ENCODE data around the gene NUP62. TPM values are rescaled to one million over a fixed set of nuclear protein-coding genes. Genes with fewer than 3 reads are reported as not detected.

Gene NUP62
- total and polyA plus RNA-seq, 2 of the 8 experiments (the other 6 are each of a cell fraction or from before 2014, with no cell fraction given) = 50.0 to 107 TPM

DNA sequence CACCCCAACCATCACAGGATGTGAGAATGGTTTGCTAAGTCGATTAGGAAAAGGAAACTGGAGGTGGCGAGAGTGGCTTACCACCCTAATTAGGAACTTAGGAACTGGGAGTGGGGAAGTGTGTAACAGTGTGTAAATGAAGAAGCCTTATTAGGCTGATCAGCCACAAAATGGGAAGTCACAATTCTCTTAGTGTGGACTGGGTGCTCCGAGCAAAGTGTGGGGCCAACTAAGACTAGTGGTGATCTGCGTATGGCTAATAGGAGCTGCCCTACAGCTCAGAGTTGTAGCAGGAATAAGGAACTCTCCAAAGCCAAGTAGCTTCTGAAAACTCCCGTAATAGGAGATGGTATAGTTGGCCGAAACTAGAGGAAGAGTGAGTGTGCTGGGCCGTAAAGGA is 24.1 kb upstream of the NUP62 start:
- FAIRE-seq = no peak
- CTCF ChIA-PET (ENCODE audit: partially characterized antibody) = interaction anchor here (0.5 to 7.3 kb wide), 8 partner anchors 14 to 82 kb away, joined by 3 to 69 read pairs (median 5); no protein-coding TSS in a partner anchor
- TF ChIP-seq RXRA (IDR thresholded peaks at IDR 0.05; ENCODE audit: insufficient read depth, low read depth, low read length) = no peak
- TF ChIP-seq TEAD4 (IDR thresholded peaks at IDR 0.05; ENCODE audit: low read depth, low read length) = no peak
- TF ChIP-seq ASH2L (IDR thresholded peaks at IDR 0.05; ENCODE audit: low read length) = no peak
- TF ChIP-seq RFX5 (IDR thresholded peaks at IDR 0.05; ENCODE audit: borderline replicate concordance, low read depth, low read length) = no peak
- TF ChIP-seq RNF2 (IDR thresholded peaks at IDR 0.05; ENCODE audit: borderline replicate concordance, low read depth, low read length, missing control alignments, poor library complexity, severe bottlenecking) = no peak
- TF ChIP-seq JUN (IDR thresholded peaks at IDR 0.05; ENCODE audit: low read depth, low read length) = no peak
- no peak for TF ChIP-seq CTCF (IDR thresholded peaks at IDR 0.05; ENCODE audit: control extremely low read depth in 1 of 3, insufficient read depth in 1 of 3, low read depth in 1 of 3, low read length in 3 of 3)
- no peak for TF ChIP-seq RBBP5 (IDR thresholded peaks at IDR 0.05; ENCODE audit: borderline replicate concordance, low read depth, low read length)
- TF ChIP-seq SP4 (IDR thresholded peaks at IDR 0.05; ENCODE audit: low read length) = no peak
- no peak for TF ChIP-seq SIRT6 (IDR thresholded peaks at IDR 0.05; ENCODE audit: low read length)
- TF ChIP-seq HDAC2 (IDR thresholded peaks at IDR 0.05; ENCODE audit: borderline replicate concordance in 1 of 2, low read depth in 2 of 2, low read length in 2 of 2) = no peak

More for the DNA sequence above, 24.1 kb upstream of the NUP62 start:
- Histone ChIP-seq H3K56ac (replicated peaks; ENCODE audit: insufficient read length, low read depth, low read length) (no peak overlapping the region), H3K79me2 (ENCODE audit: control insufficient read depth in 1 of 2, insufficient read depth in 2 of 2, low read length in 2 of 2) (no peaks in the 10 kb centered on the region), H4K8ac (ENCODE audit: extremely low read depth, insufficient read depth, low read length) (no peak overlapping the region), H3K27me3 (replicated peaks in 1 of 4; ENCODE audit: control insufficient read depth in 3 of 4, extremely low read depth in 1 of 4, insufficient read depth in 3 of 4, low read length in 3 of 4) (no peaks in the 10 kb centered on the region), H4K5ac (ENCODE audit: insufficient read length, low read depth, low read length) (no peak overlapping the region), H3K23me2 (ENCODE audit: low read depth, low read length) (no peaks in the 10 kb centered on the region), H4K91ac (replicated peaks; ENCODE audit: insufficient read length, low read length) (no peak overlapping the region), H3K4ac (replicated peaks; ENCODE audit: insufficient read length, low read depth, low read length) (no peak overlapping the region), H2BK12ac (ENCODE audit: low read depth, low read length) (no peak overlapping the region), H3K36me3 (ENCODE audit: control insufficient read depth in 2 of 4, insufficient read depth in 4 of 4, low read length in 3 of 4) (no peaks in the 10 kb centered on the region), H2BK120ac (replicated peaks; ENCODE audit: low read depth, low read length) (no peak overlapping the region), H2AK5ac (ENCODE audit: low read depth, low read length) (no peak overlapping the region), H2AFZ (ENCODE audit: low read length) (no peak overlapping the region), H2BK15ac (ENCODE audit: low read length) (no peak overlapping the region), H2BK5ac (ENCODE audit: low read depth, low read length) (no peak overlapping the region; the same call in 1 of the 2 replicates), H3K79me1 (ENCODE audit: low read depth, low read length) (no peaks in the 10 kb centered on the region), H3K27ac (ENCODE audit: low read depth, low read length) (no peak overlapping the region), H3K14ac (ENCODE audit: insufficient read length) (no peak overlapping the region), H4K20me1 (replicated peaks in 1 of 2; ENCODE audit: control insufficient read depth in 1 of 2, insufficient read depth in 2 of 2, low read length in 2 of 2) (peaks cover 0 to 1% of the 10 kb centered on the region in 2 experiments), H3K4me1 (replicated peaks in 1 of 4; ENCODE audit: control insufficient read depth in 3 of 4, insufficient read depth in 4 of 4, low read length in 3 of 4) (peaks cover 0 to 17% (median 8%) of the 10 kb centered on the region in 4 experiments; a peak in 6 of 7 replicates), H3K4me3 (ENCODE audit: extremely low read depth in 1 of 4, insufficient read depth in 2 of 4, low read depth in 3 of 4, low read length in 4 of 4) (no peak overlapping the region), H3K9ac (replicated peaks in 1 of 4; ENCODE audit: extremely low read depth in 1 of 4, low read depth in 3 of 4, low read length in 3 of 4) (no peak overlapping the region), H2BK20ac (ENCODE audit: low read length) (no peak overlapping the region), H3K18ac (ENCODE audit: extremely low read depth, low read length) (no peak overlapping the region), H3K23ac (ENCODE audit: insufficient read length) (no peak overlapping the region), H3K9me3 (ENCODE audit: insufficient read depth in 2 of 2, low read depth in 1 of 2, low read length in 1 of 2) (peaks cover 0 to 3% of the 10 kb centered on the region in 2 experiments; a peak in 1 of 4 replicates), H3K4me2 (ENCODE audit: insufficient read depth in 1 of 2, low read depth in 2 of 2, low read length in 2 of 2) (no peak overlapping the region; a peak in 1 of 4 replicates)
- POLR2A ChIA-PET (ENCODE audit: partially characterized antibody) = interaction anchor here (0.9 to 1.0 kb wide), 2 partner anchors 10 to 22 kb away, joined by 4 read pairs; no protein-coding TSS in a partner anchor
- 88% methylated on average over 7 of the region's 7 CpGs; no CpG with 5 or more reads in 1 of the 2 experiments for WGBS, 2 experiments (ENCODE audit: extremely low coverage in 1 of 2, insufficient coverage in 1 of 2, insufficient read length in 1 of 2, insufficient replicate concordance in 2 of 2, low coverage in 1 of 2, low lambda C conversion rate in 2 of 2, missing lambda C conversion rate in 1 of 2)
- no peak for DNase-seq (ENCODE audit: low read depth in 1 of 2, low spot score in 2 of 2)

Data from H1 (cell line).